Measurements from ENCODE around the gene XRCC2.
"Not testable (repeated sequence)": the region's sequence is repeated elsewhere in the genome, so short reads cannot be mapped to it uniquely, and the experiment has no call there.

The XRCC2 gene

GRCh38 chr7:152675759-152676636, at the start of gene XRCC2:
TSS of gene XRCC2 (minus strand) at chr7:152676141. CDS start at chr7:152676079, 62 bp downstream.
- DNase-seq: peak; percentile 92 to 97

GRCh38 chr7:152723364-152723763, 47.4 kb upstream of the XRCC2 start:
- DNase-seq: no peak

GRCh38 chr7:152712412-152713042, 36.6 kb upstream of the XRCC2 start:
- DNase-seq: not testable (repeated sequence)

- DNase-seq: no peak
Observed at GRCh38 chr7:152711444-152711944, 35.6 kb upstream of the XRCC2 start.

GRCh38 chr7:152710153-152710442, 34.2 kb upstream of the XRCC2 start:
- no peak for DNase-seq

GRCh38 chr7:152709287-152710152, 33.6 kb upstream of the XRCC2 start:
- DNase-seq: no peak

- no peak for DNase-seq
Observed at GRCh38 chr7:152704796-152705384, 28.9 kb upstream of the XRCC2 start.

GRCh38 chr7:152699079-152699478, 23.1 kb upstream of the XRCC2 start:
- no peak for DNase-seq

GRCh38 chr7:152697268-152697974, 21.5 kb upstream of the XRCC2 start:
- not testable (repeated sequence) for DNase-seq

- DNase-seq: not testable (repeated sequence)
Observed at GRCh38 chr7:152692196-152692595, 16.3 kb upstream of the XRCC2 start.

GRCh38 chr7:152683297-152683696, 7.4 kb upstream of the XRCC2 start:
- no peak for DNase-seq

GRCh38 chr7:152677808-152678670, 2.1 kb upstream of the XRCC2 start:
- DNase-seq: no peak

- peak in 1 of 2 experiments; percentile 2 for DNase-seq
Observed at GRCh38 chr7:152674860-152675758, 832 bp downstream of the XRCC2 start.

- no peak for DNase-seq
Observed at GRCh38 chr7:152673897-152674296, 2.0 kb downstream of the XRCC2 start.

GRCh38 chr7:152672626-152673025, 3.3 kb downstream of the XRCC2 start:
- no peak for DNase-seq

GRCh38 chr7:152669758-152670157, 6.2 kb downstream of the XRCC2 start:
- DNase-seq: no peak

- no peak for DNase-seq
Observed at GRCh38 chr7:152668975-152669374, 7.0 kb downstream of the XRCC2 start.

- no peak for DNase-seq
Observed at GRCh38 chr7:152667958-152668357, 8.0 kb downstream of the XRCC2 start.

- DNase-seq: no peak
Observed at GRCh38 chr7:152666078-152666477, 9.9 kb downstream of the XRCC2 start.

- DNase-seq: no peak
Observed at GRCh38 chr7:152664636-152665035, 11.3 kb downstream of the XRCC2 start.
